ENCODE data around the gene PDXDC1. TPM values are rescaled to one million over a fixed set of nuclear protein-coding genes. Genes with fewer than 3 reads are reported as not detected.
"Not testable (repeated sequence)": the region's sequence is repeated elsewhere in the genome, so short reads cannot be mapped to it uniquely, and the experiment has no call there.

Gene PDXDC1
- total RNA-seq, 2 experiments from 2014 or later: 53.7 to 55.6 TPM

- DNase-seq: no peak
- H3K27ac Mint-ChIP-seq: no peak overlapping the region
- intact Hi-C loops (cut with micrococcal nuclease): no loop called here
- H3K27me3 Mint-ChIP-seq: peaks cover 5% of the 10 kb centered on the region
- no peak overlapping the region for H3K4me3 Mint-ChIP-seq
- H3K36me3 Mint-ChIP-seq: no peaks in the 10 kb centered on the region
- no peaks in the 10 kb centered on the region for H3K4me1 Mint-ChIP-seq (ENCODE audit: low read depth)
- H3K9me3 Mint-ChIP-seq: no peaks in the 10 kb centered on the region
- ChIA-PET POLR2A (no interaction called here), CTCF (no interaction called here)
These were observed 15.9 kb upstream of the PDXDC1 start for GRCh38 chr16:14958970-14959369.

GRCh38 chr16:14961405-14962186, 13.2 kb upstream of the PDXDC1 start:
- POLR2A ChIA-PET: no interaction called here
- H3K4me1 Mint-ChIP-seq (ENCODE audit: low read depth): no peaks in the 10 kb centered on the region
- CTCF ChIA-PET: no interaction called here
- no peaks in the 10 kb centered on the region for H3K36me3 Mint-ChIP-seq
- peaks cover 5% of the 10 kb centered on the region for H3K27me3 Mint-ChIP-seq
- H3K9me3 Mint-ChIP-seq: no peaks in the 10 kb centered on the region
- no peak for DNase-seq
- no peak overlapping the region for H3K27ac Mint-ChIP-seq
- intact Hi-C loops (cut with micrococcal nuclease): no loop called here
- H3K4me3 Mint-ChIP-seq: no peak overlapping the region

- intact Hi-C loops (cut with micrococcal nuclease): no loop called here
- Mint-ChIP-seq H3K9me3 (no peaks in the 10 kb centered on the region), H3K4me1 (ENCODE audit: low read depth) (no peaks in the 10 kb centered on the region), H3K36me3 (no peaks in the 10 kb centered on the region), H3K27me3 (peaks cover 5% of the 10 kb centered on the region), H3K27ac (no peak overlapping the region), H3K4me3 (no peak overlapping the region)
- CTCF ChIA-PET: no interaction called here
- POLR2A ChIA-PET: no interaction called here
- DNase-seq: no peak
These were observed 11.3 kb upstream of the PDXDC1 start for GRCh38 chr16:14963281-14964173.

- Mint-ChIP-seq H3K4me1 (ENCODE audit: low read depth) (no peaks in the 10 kb centered on the region), H3K36me3 (no peaks in the 10 kb centered on the region), H3K4me3 (no peak overlapping the region), H3K27me3 (peaks cover 5% of the 10 kb centered on the region), H3K27ac (no peak overlapping the region), H3K9me3 (no peaks in the 10 kb centered on the region)
- no peak for DNase-seq
- CTCF ChIA-PET: no interaction called here
- POLR2A ChIA-PET: no interaction called here
- intact Hi-C loops (cut with micrococcal nuclease): no loop called here
These were observed 9.5 kb upstream of the PDXDC1 start for GRCh38 chr16:14965328-14965727.

- H3K4me3 Mint-ChIP-seq; H3K27me3 Mint-ChIP-seq; intact Hi-C loops (cut with micrococcal nuclease); H3K27ac Mint-ChIP-seq; DNase-seq; H3K36me3 Mint-ChIP-seq; H3K4me1 Mint-ChIP-seq (ENCODE audit: low read depth); CTCF ChIA-PET; H3K9me3 Mint-ChIP-seq; POLR2A ChIA-PET: not testable (repeated sequence)
These were observed 5.0 kb upstream of the PDXDC1 start for GRCh38 chr16:14969795-14970194.

GRCh38 chr16:14971621-14972228, 3.1 kb upstream of the PDXDC1 start:
- H3K36me3 Mint-ChIP-seq; H3K27me3 Mint-ChIP-seq; intact Hi-C loops (cut with micrococcal nuclease); DNase-seq; CTCF ChIA-PET; H3K9me3 Mint-ChIP-seq; H3K27ac Mint-ChIP-seq; POLR2A ChIA-PET; H3K4me3 Mint-ChIP-seq: not testable (repeated sequence)
- peaks cover 10% of the 10 kb centered on the region for H3K4me1 Mint-ChIP-seq (ENCODE audit: low read depth)

- H3K9me3 Mint-ChIP-seq, POLR2A ChIA-PET, H3K36me3 Mint-ChIP-seq: not testable (repeated sequence)
These were observed 972 bp upstream of the PDXDC1 start for GRCh38 chr16:14973785-14974322.

GRCh38 chr16:14974331-14974655, 533 bp upstream of the PDXDC1 start:
- H3K4me1 Mint-ChIP-seq (ENCODE audit: low read depth): peaks cover 18% of the 10 kb centered on the region
- H3K27me3 Mint-ChIP-seq; intact Hi-C loops (cut with micrococcal nuclease); H3K9me3 Mint-ChIP-seq; H3K36me3 Mint-ChIP-seq; CTCF ChIA-PET; DNase-seq; POLR2A ChIA-PET: not testable (repeated sequence)
- H3K4me3 Mint-ChIP-seq: peak overlapping the region; percentile 86
- H3K27ac Mint-ChIP-seq: peak overlapping the region; percentile 77

More at GRCh38 chr16:14973785-14974322, 972 bp upstream of the PDXDC1 start:
- DNase-seq; intact Hi-C loops (cut with micrococcal nuclease); H3K27ac Mint-ChIP-seq; H3K4me3 Mint-ChIP-seq; CTCF ChIA-PET; H3K27me3 Mint-ChIP-seq: not testable (repeated sequence)
- peaks cover 18% of the 10 kb centered on the region for H3K4me1 Mint-ChIP-seq (ENCODE audit: low read depth)

GRCh38 chr16:14975418-14976194, 780 bp downstream of the PDXDC1 start:
- CTCF ChIA-PET; H3K27me3 Mint-ChIP-seq; H3K36me3 Mint-ChIP-seq; H3K9me3 Mint-ChIP-seq; POLR2A ChIA-PET; intact Hi-C loops (cut with micrococcal nuclease): not testable (repeated sequence)
- H3K4me1 Mint-ChIP-seq (ENCODE audit: low read depth): peaks cover 22% of the 10 kb centered on the region
- H3K4me3 Mint-ChIP-seq: peak overlapping the region; percentile 87
- DNase-seq: peak; percentile 73
- H3K27ac Mint-ChIP-seq: peak overlapping the region; percentile 79

GRCh38 chr16:14976971-14977736, 2.3 kb downstream of the PDXDC1 start:
- intact Hi-C loops (cut with micrococcal nuclease); H3K9me3 Mint-ChIP-seq; CTCF ChIA-PET; DNase-seq; H3K27ac Mint-ChIP-seq; POLR2A ChIA-PET; H3K27me3 Mint-ChIP-seq; H3K4me3 Mint-ChIP-seq; H3K36me3 Mint-ChIP-seq: not testable (repeated sequence)
- H3K4me1 Mint-ChIP-seq (ENCODE audit: low read depth): peaks cover 30% of the 10 kb centered on the region

GRCh38 chr16:14978281-14978680, 3.5 kb downstream of the PDXDC1 start:
- intact Hi-C loops (cut with micrococcal nuclease); CTCF ChIA-PET; POLR2A ChIA-PET: not testable (repeated sequence)

More at GRCh38 chr16:14978281-14978680, 3.5 kb downstream of the PDXDC1 start:
- peaks cover 31% of the 10 kb centered on the region for H3K4me1 Mint-ChIP-seq (ENCODE audit: low read depth)
- not testable (repeated sequence) for H3K4me3 Mint-ChIP-seq, H3K27me3 Mint-ChIP-seq, H3K27ac Mint-ChIP-seq, H3K9me3 Mint-ChIP-seq, H3K36me3 Mint-ChIP-seq, DNase-seq

All from activated CD4-positive, alpha-beta memory T cell treated with anti-CD3 and anti-CD28 coated beads for 36 hours (primary cell).